ENCODE measurements around the gene RABL6. TPM values are rescaled to one million over a fixed set of nuclear protein-coding genes. Genes with fewer than 3 reads are reported as not detected.

RABL6 gene
- total RNA-seq, 1 donor from 2014 or later: 90.2 TPM

GRCh38 chr9:136844761-136845464 is 37.2 kb downstream of the RABL6 start:
- DNase-seq (ENCODE audit: extremely low read depth, low read depth, low spot score): no peak

- DNase-seq (ENCODE audit: extremely low read depth, low read depth, low spot score): no peak
Measured at GRCh38 chr9:136845465-136846260, 37.9 kb downstream of the RABL6 start.

GRCh38 chr9:136846376-136847087 is 38.8 kb downstream of the RABL6 start:
- no peak for DNase-seq (ENCODE audit: extremely low read depth, low read depth, low spot score)

GRCh38 chr9:136847088-136847825 is 39.5 kb downstream of the RABL6 start:
- no peak for DNase-seq (ENCODE audit: extremely low read depth, low read depth, low spot score)

GRCh38 chr9:136847826-136848392 is 40.2 kb downstream of the RABL6 start:
- no peak for DNase-seq (ENCODE audit: extremely low read depth, low read depth, low spot score)

- DNase-seq (ENCODE audit: extremely low read depth, low read depth, low spot score): no peak
Measured at GRCh38 chr9:136848393-136849037, 40.8 kb downstream of the RABL6 start.

- DNase-seq (ENCODE audit: extremely low read depth, low read depth, low spot score): peak; percentile 87
Measured at GRCh38 chr9:136849038-136849959, 41.6 kb downstream of the RABL6 start, which contains the start of gene PHPT1. Gene PHPT1 (plus strand): TSS chr9:136849409. CDS start chr9:136849431, 22 bp downstream.

GRCh38 chr9:136849960-136850865 is 42.5 kb downstream of the RABL6 start:
- DNase-seq (ENCODE audit: extremely low read depth, low read depth, low spot score): no peak

- DNase-seq (ENCODE audit: extremely low read depth, low read depth, low spot score): no peak
Measured at GRCh38 chr9:136850866-136851775, 43.4 kb downstream of the RABL6 start.

- DNase-seq (ENCODE audit: extremely low read depth, low read depth, low spot score): no peak
Measured at GRCh38 chr9:136851941-136852663, 44.4 kb downstream of the RABL6 start, which contains the start of gene MAMDC4. Gene MAMDC4 (plus strand): TSS chr9:136852346. CDS start chr9:136852417, 71 bp downstream.

- DNase-seq (ENCODE audit: extremely low read depth, low read depth, low spot score): no peak
Measured at GRCh38 chr9:136852664-136853595, 45.2 kb downstream of the RABL6 start.

- DNase-seq (ENCODE audit: extremely low read depth, low read depth, low spot score): no peak
Measured at GRCh38 chr9:136853596-136854112, 45.9 kb downstream of the RABL6 start.

- DNase-seq (ENCODE audit: extremely low read depth, low read depth, low spot score): no peak
Measured at GRCh38 chr9:136854113-136854841, 46.5 kb downstream of the RABL6 start.

Measured in glomerular endothelial cell (primary cell).